ENCODE data around the gene TBX4.

TBX4 gene

GRCh38 chr17:61459142-61459809 is 7.1 kb downstream of the TBX4 start:
- Histone ChIP-seq H3K4me3 (ENCODE audit: low read depth in 1 of 5, low read length in 5 of 5) (no peak overlapping the region), H3K9me3 (ENCODE audit: control insufficient read depth in 5 of 5, low read length in 5 of 5) (no peaks in the 10 kb centered on the region), H3K27ac (ENCODE audit: low read depth, low read length) (no peak overlapping the region), H3K4me1 (ENCODE audit: control insufficient read depth in 5 of 5, insufficient read depth in 5 of 5, low read length in 5 of 5) (peaks cover 0 to 25% (median 17%) of the 10 kb centered on the region in 5 donors), H3K27me3 (ENCODE audit: control insufficient read depth in 5 of 5, insufficient read depth in 4 of 5, low read length in 5 of 5) (peaks cover 28 to 65% (median 54%) of the 10 kb centered on the region in 5 donors), H3K9ac (ENCODE audit: low read length in 5 of 5) (no peak overlapping the region), H3K36me3 (ENCODE audit: control insufficient read depth in 5 of 5, insufficient read depth in 5 of 5, low read length in 5 of 5) (no peaks in the 10 kb centered on the region)

- Histone ChIP-seq H3K4me3 (ENCODE audit: low read depth in 1 of 5, low read length in 5 of 5) (no peak overlapping the region), H3K4me1 (ENCODE audit: control insufficient read depth in 5 of 5, insufficient read depth in 5 of 5, low read length in 5 of 5) (peaks cover 0 to 18% (median 11%) of the 10 kb centered on the region in 5 donors), H3K36me3 (ENCODE audit: control insufficient read depth in 5 of 5, insufficient read depth in 5 of 5, low read length in 5 of 5) (no peaks in the 10 kb centered on the region), H3K27me3 (ENCODE audit: control insufficient read depth in 5 of 5, insufficient read depth in 4 of 5, low read length in 5 of 5) (peaks cover 23 to 56% (median 47%) of the 10 kb centered on the region in 5 donors), H3K9ac (ENCODE audit: low read length in 5 of 5) (no peak overlapping the region), H3K9me3 (ENCODE audit: control insufficient read depth in 5 of 5, low read length in 5 of 5) (no peaks in the 10 kb centered on the region), H3K27ac (ENCODE audit: low read depth, low read length) (no peak overlapping the region)
These were observed 7.9 kb downstream of the TBX4 start for GRCh38 chr17:61459939-61460718.

DNA sequence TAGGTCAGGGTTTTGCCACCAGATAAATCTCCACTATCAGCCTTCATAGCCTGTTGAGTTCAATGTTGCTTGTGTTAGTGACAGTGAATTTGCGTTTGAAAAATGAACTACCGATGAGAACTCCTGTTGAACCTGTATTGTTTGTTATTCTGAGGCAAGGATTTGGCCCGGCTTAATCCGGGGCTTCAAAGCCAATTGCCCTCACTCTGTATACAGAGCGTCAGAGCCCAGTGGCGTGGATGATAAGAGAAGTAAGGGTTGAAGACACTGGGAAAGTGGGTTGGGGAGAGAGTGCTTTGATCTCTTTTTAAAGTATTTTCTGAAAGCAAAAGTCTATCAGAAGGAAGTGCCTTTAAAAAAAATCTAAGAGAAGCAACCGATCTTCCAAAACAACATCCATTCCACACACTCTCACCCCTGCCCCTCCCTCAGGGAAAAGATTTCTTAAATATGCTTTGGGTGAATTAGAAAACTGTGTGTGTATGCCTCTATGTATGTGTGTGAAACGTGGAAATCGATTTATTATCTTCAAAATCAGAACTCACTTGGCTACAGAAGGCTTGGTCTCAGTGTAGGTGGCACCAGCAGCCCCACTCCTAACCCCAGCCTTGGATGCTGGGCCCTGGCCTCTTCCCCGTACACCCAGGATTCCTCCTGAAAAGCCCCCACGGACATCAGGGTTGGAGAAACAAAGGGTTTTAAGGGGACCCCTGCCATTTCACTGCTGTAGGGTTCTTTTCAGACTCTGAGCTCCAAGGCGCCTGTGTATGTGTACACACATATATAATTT is 8.8 kb downstream of the TBX4 start:
- H3K27ac ChIP-seq (ENCODE audit: low read depth, low read length): no peak overlapping the region
- H3K4me1 ChIP-seq (ENCODE audit: control insufficient read depth in 5 of 5, insufficient read depth in 5 of 5, low read length in 5 of 5): peaks cover 0 to 18% (median 11%) of the 10 kb centered on the region in 5 donors
- no peaks in the 10 kb centered on the region for H3K36me3 ChIP-seq (ENCODE audit: control insufficient read depth in 5 of 5, insufficient read depth in 5 of 5, low read length in 5 of 5)
- no peak overlapping the region for H3K4me3 ChIP-seq (ENCODE audit: low read depth in 1 of 5, low read length in 5 of 5)
- no peak overlapping the region for H3K9ac ChIP-seq (ENCODE audit: low read length in 5 of 5)
- H3K9me3 ChIP-seq (ENCODE audit: control insufficient read depth in 5 of 5, low read length in 5 of 5): no peaks in the 10 kb centered on the region
- peaks cover 14 to 48% (median 44%) of the 10 kb centered on the region in 5 donors for H3K27me3 ChIP-seq (ENCODE audit: control insufficient read depth in 5 of 5, insufficient read depth in 4 of 5, low read length in 5 of 5)

- H3K27ac ChIP-seq (ENCODE audit: low read depth, low read length): no peak overlapping the region
- no peak overlapping the region for H3K9ac ChIP-seq (ENCODE audit: low read length in 5 of 5)
- H3K36me3 ChIP-seq (ENCODE audit: control insufficient read depth in 5 of 5, insufficient read depth in 5 of 5, low read length in 5 of 5): no peaks in the 10 kb centered on the region
- H3K9me3 ChIP-seq (ENCODE audit: control insufficient read depth in 5 of 5, low read length in 5 of 5): no peaks in the 10 kb centered on the region
- peak overlapping the region in 2 of 5 donors; percentile 17 to 36 for H3K4me3 ChIP-seq (ENCODE audit: low read depth in 1 of 5, low read length in 5 of 5)
- peaks cover 0 to 18% (median 11%) of the 10 kb centered on the region in 5 donors for H3K4me1 ChIP-seq (ENCODE audit: control insufficient read depth in 5 of 5, insufficient read depth in 5 of 5, low read length in 5 of 5)
- peaks cover 11 to 43% (median 40%) of the 10 kb centered on the region in 5 donors for H3K27me3 ChIP-seq (ENCODE audit: control insufficient read depth in 5 of 5, insufficient read depth in 4 of 5, low read length in 5 of 5)
These were observed 9.4 kb downstream of the TBX4 start for GRCh38 chr17:61461586-61461966.

DNA sequence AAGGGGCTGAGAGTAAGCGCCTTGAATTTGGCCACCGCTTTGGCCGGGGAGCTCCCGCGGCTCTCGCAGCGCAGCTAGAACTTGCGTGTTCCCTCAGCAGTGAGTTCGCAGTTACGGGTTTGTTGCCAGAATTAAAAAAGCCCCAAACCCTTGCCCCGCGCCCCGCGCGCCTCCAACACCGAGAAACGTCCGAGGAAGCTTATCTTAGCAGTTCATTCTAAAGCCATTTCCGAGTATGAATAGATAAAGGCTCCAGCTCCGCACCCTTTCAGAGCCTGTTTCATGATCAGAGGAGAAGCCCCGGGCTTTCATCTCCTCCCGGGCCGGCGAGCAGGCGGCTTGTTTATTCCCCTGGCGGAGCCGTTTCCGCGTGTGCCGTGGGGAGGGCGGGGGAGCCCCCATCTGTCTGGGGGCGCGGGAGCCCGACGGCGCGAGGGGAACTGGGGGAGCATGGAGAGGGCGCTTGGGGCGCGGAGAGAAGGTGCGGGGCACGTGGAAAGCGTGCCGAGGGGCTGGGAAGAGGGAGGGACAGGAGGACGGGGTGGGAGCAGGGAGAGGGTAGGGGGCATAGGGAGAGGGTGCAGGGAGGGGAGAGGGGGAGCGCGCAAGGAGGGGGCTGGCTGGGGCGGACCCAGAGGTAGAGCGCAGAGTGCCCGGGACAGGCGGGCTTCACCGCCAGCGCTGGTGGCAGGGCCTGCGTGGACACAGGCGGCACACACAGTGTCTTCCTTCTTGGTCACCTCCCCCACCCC is 9.9 kb downstream of the TBX4 start:
- peaks cover 0 to 15% (median 11%) of the 10 kb centered on the region in 5 donors for H3K4me1 ChIP-seq (ENCODE audit: control insufficient read depth in 5 of 5, insufficient read depth in 5 of 5, low read length in 5 of 5)
- H3K4me3 ChIP-seq (ENCODE audit: low read depth in 1 of 5, low read length in 5 of 5): peak overlapping the region in 4 of 5 donors; percentile 17 to 48 (median 32)
- peaks cover 11 to 39% (median 35%) of the 10 kb centered on the region in 5 donors for H3K27me3 ChIP-seq (ENCODE audit: control insufficient read depth in 5 of 5, insufficient read depth in 4 of 5, low read length in 5 of 5)

DNA sequence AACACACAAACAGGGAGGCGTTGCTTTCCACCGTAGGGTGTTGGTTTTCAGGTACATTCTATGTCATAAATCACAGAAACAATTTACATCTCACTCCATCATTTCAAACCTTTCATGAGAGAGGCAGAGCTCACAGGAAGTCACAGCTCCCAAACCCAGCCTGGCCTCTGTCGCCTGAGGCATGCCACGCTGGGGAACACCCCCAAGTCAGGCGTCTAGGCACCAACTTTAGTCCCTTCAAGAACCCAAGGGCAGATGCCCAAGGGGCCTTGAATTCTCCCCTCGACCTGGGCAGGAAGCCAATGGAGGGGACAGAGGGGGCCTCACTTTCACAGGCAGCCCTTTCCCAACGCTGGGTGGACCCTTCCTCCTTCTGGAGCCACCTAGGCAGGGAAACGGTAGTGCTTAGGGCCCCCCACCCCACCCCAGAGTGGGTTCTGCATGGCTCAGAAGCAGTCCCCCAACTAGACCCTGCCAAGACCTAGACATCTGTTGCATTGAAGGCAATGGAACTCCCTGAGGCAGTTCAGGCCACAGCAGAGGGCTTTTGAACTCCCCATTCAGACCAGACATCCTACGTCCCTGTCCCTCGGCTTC is 10.6 kb downstream of the TBX4 start:
- no peak overlapping the region for H3K4me3 ChIP-seq (ENCODE audit: low read depth in 1 of 5, low read length in 5 of 5)
- peaks cover 9 to 33% (median 29%) of the 10 kb centered on the region in 5 donors for H3K27me3 ChIP-seq (ENCODE audit: control insufficient read depth in 5 of 5, insufficient read depth in 4 of 5, low read length in 5 of 5)
- no peaks in the 10 kb centered on the region for H3K36me3 ChIP-seq (ENCODE audit: control insufficient read depth in 5 of 5, insufficient read depth in 5 of 5, low read length in 5 of 5)
- peaks cover 0 to 17% (median 12%) of the 10 kb centered on the region in 5 donors for H3K4me1 ChIP-seq (ENCODE audit: control insufficient read depth in 5 of 5, insufficient read depth in 5 of 5, low read length in 5 of 5)
- no peaks in the 10 kb centered on the region for H3K9me3 ChIP-seq (ENCODE audit: control insufficient read depth in 5 of 5, low read length in 5 of 5)
- H3K9ac ChIP-seq (ENCODE audit: low read length in 5 of 5): no peak overlapping the region
- no peak overlapping the region for H3K27ac ChIP-seq (ENCODE audit: low read depth, low read length)

More for the DNA sequence above, 9.9 kb downstream of the TBX4 start:
- H3K36me3 ChIP-seq (ENCODE audit: control insufficient read depth in 5 of 5, insufficient read depth in 5 of 5, low read length in 5 of 5): no peaks in the 10 kb centered on the region
- H3K9me3 ChIP-seq (ENCODE audit: control insufficient read depth in 5 of 5, low read length in 5 of 5): no peaks in the 10 kb centered on the region
- H3K27ac ChIP-seq (ENCODE audit: low read depth, low read length): no peak overlapping the region
- H3K9ac ChIP-seq (ENCODE audit: low read length in 5 of 5): no peak overlapping the region

- H3K27ac ChIP-seq (ENCODE audit: low read depth, low read length): no peak overlapping the region
- no peak overlapping the region for H3K4me3 ChIP-seq (ENCODE audit: low read depth in 1 of 5, low read length in 5 of 5)
- H3K9ac ChIP-seq (ENCODE audit: low read length in 5 of 5): no peak overlapping the region
- peaks cover 9 to 30% (median 28%) of the 10 kb centered on the region in 5 donors for H3K27me3 ChIP-seq (ENCODE audit: control insufficient read depth in 5 of 5, insufficient read depth in 4 of 5, low read length in 5 of 5)
- no peaks in the 10 kb centered on the region for H3K36me3 ChIP-seq (ENCODE audit: control insufficient read depth in 5 of 5, insufficient read depth in 5 of 5, low read length in 5 of 5)
- no peaks in the 10 kb centered on the region for H3K9me3 ChIP-seq (ENCODE audit: control insufficient read depth in 5 of 5, low read length in 5 of 5)
- peaks cover 0 to 19% (median 15%) of the 10 kb centered on the region in 5 donors for H3K4me1 ChIP-seq (ENCODE audit: control insufficient read depth in 5 of 5, insufficient read depth in 5 of 5, low read length in 5 of 5)
These were observed 11.3 kb downstream of the TBX4 start for GRCh38 chr17:61463316-61464129.

GRCh38 chr17:61464130-61464842 is 12.1 kb downstream of the TBX4 start:
- no peak overlapping the region for H3K9ac ChIP-seq (ENCODE audit: low read length in 5 of 5)
- no peak overlapping the region for H3K27ac ChIP-seq (ENCODE audit: low read depth, low read length)
- no peak overlapping the region for H3K4me3 ChIP-seq (ENCODE audit: low read depth in 1 of 5, low read length in 5 of 5)
- H3K36me3 ChIP-seq (ENCODE audit: control insufficient read depth in 5 of 5, insufficient read depth in 5 of 5, low read length in 5 of 5): no peaks in the 10 kb centered on the region
- H3K27me3 ChIP-seq (ENCODE audit: control insufficient read depth in 5 of 5, insufficient read depth in 4 of 5, low read length in 5 of 5): peaks cover 9 to 29% (median 28%) of the 10 kb centered on the region in 5 donors
- no peaks in the 10 kb centered on the region for H3K9me3 ChIP-seq (ENCODE audit: control insufficient read depth in 5 of 5, low read length in 5 of 5)
- peaks cover 0 to 19% (median 15%) of the 10 kb centered on the region in 5 donors for H3K4me1 ChIP-seq (ENCODE audit: control insufficient read depth in 5 of 5, insufficient read depth in 5 of 5, low read length in 5 of 5)

All from subcutaneous abdominal adipose tissue (tissue), 5 donors.